GM21381 (cell line): ENCODE data around the gene FBXO42.
"Not testable (repeated sequence)": the region's sequence is repeated elsewhere in the genome, so short reads cannot be mapped to it uniquely, and the experiment has no call there.

Source experiments
- ATAC-seq: cut with Tn5 transposase; IDR thresholded peaks from one replicate; pipeline ENCODE4 v1.9.1; 2021; ENCODE audit warnings: mild to moderate bottlenecking, moderate library complexity; ENCODE audit not compliant: unreplicated experiment

The FBXO42 gene

GRCh38 chr1:16266411-16267118, 85.7 kb downstream of the FBXO42 start:
- no peak for ATAC-seq

GRCh38 chr1:16262067-16262466, 90.2 kb downstream of the FBXO42 start:
- ATAC-seq: no peak

- no peak for ATAC-seq
Measured at GRCh38 chr1:16260814-16261213, 91.5 kb downstream of the FBXO42 start.

GRCh38 chr1:16258591-16259135, 93.6 kb downstream of the FBXO42 start:
- ATAC-seq: no peak

DNA sequence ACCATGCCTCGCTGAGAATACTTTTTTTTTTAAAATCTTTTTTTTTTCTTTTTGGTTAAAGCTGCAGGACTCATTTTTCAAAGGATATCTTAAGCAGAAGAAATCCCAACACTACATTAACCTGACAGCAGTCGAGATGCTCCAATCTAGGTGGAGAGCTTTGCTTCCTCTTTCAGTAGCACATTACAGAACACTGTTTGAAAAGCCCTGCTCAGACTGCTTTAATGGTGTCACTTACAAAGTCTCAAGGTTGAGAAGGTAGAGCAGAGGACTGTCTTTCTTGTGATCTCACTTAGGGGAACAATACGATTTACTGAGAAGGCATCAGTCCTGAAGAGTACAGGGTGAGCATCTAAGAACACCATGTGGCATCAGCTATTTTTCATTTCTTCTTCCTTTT, 94.3 kb downstream of the FBXO42 start:
- no peak for ATAC-seq

- ATAC-seq: not testable (repeated sequence)
Measured at GRCh38 chr1:16257556-16257955, 94.7 kb downstream of the FBXO42 start.

- ATAC-seq: no peak
Measured at GRCh38 chr1:16256478-16256877, 95.8 kb downstream of the FBXO42 start.

GRCh38 chr1:16254263-16254928, 97.9 kb downstream of the FBXO42 start:
- no peak for ATAC-seq

GRCh38 chr1:16253332-16253922, 98.9 kb downstream of the FBXO42 start:
- ATAC-seq: no peak

DNA sequence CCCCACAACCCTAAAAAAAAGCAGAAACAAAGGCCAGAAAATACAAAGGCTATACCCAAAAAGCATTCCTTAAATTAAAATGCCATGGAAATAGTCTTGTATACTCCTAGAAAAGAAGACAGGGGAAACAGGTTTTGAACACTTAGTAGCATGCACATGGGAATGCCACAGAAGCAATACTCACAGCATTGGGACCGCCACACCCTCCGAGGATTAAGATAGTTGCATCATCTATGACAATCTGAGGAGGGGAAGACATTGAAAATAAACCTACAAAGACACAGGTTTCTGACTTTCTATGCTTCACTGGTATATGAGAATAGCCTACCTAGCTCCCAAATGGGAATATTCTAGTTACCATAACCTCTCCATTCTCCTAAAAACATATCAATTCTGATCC, 99.4 kb downstream of the FBXO42 start:
- no peak for ATAC-seq

- no peak for ATAC-seq
Measured at GRCh38 chr1:16251381-16251780, 100.9 kb downstream of the FBXO42 start.

DNA sequence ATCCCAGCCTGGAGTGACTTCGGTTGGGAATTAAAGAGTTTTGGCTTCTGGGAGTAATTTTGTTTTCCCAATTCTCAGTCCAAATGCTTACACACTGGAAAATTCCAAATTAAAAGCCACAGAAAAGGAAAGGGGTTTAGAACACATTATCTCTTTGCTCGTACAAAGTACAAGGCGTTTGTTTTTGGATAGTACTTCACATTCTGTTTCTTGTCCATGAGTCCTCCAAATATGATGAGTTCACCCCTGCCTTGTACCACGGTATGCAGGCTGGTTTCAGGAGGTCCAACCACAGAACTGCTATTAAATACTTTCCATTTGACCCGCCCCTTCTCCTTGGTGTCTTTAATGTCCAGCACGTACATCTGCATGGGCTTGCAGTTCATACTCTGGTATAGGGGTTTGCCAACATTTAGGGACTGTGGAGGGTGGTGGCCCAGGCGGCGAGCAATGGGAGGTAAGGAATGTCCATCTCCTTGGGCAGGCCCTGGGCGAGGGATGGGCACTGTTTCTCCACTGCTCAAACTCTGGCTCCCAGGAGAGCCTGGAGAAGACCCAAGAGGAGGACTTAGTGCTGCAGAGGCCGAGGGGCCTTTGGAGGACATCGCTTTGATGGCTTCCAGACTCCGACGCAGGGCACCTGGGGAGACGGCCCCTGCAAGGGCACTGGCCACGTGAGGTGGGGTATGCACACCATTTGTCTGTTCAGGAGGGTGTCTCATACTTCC, 101.6 kb downstream of the FBXO42 start:
- no peak for ATAC-seq

- ATAC-seq: no peak
Measured at GRCh38 chr1:16249596-16250241, 102.6 kb downstream of the FBXO42 start.

- ATAC-seq: peak; percentile 51
Measured at GRCh38 chr1:16248603-16249516, 103.4 kb downstream of the FBXO42 start.

GRCh38 chr1:16248007-16248436, 104.3 kb downstream of the FBXO42 start:
- no peak for ATAC-seq

DNA sequence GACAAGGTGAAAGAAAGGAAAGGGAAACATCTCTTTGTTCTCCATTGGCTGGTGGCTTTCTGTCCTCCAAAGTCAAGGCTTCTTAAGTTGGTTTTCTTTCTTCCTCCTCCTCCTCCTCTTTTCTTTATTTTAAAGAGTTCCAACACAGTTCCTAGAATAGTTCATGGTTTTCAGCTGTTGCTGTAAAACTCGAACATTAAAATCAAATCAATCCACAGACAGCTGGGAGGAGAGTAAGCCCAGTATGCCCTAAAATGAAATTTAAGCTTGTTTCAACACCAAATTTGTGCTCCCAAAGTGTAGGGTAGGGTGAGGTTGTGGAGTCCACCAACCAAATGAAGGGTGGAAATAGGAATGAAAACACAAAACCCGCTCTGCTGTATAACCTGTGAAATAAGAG, 104.8 kb downstream of the FBXO42 start:
- no peak for ATAC-seq

- no peak for ATAC-seq
Measured at GRCh38 chr1:16246961-16247360, 105.3 kb downstream of the FBXO42 start.

DNA sequence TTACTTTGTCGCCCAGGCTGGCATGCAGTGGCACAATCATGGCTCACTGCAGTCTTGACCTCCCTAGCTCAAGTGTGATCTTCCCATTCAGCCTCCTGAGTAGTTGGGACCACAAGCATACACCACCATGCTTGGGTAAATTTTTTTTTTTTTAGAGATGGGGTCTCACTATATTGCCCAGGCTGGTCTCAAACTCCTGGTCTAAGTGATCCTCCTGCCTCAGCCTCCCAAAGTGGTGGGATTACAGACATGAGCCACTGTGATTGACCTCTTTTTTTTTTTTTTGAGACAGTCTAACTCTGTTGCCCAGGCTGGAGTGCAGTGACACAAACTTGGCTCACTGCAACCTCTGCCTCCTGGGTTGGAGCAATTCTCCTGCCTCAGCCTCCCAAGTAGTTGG, 106.0 kb downstream of the FBXO42 start:
- not testable (repeated sequence) for ATAC-seq

DNA sequence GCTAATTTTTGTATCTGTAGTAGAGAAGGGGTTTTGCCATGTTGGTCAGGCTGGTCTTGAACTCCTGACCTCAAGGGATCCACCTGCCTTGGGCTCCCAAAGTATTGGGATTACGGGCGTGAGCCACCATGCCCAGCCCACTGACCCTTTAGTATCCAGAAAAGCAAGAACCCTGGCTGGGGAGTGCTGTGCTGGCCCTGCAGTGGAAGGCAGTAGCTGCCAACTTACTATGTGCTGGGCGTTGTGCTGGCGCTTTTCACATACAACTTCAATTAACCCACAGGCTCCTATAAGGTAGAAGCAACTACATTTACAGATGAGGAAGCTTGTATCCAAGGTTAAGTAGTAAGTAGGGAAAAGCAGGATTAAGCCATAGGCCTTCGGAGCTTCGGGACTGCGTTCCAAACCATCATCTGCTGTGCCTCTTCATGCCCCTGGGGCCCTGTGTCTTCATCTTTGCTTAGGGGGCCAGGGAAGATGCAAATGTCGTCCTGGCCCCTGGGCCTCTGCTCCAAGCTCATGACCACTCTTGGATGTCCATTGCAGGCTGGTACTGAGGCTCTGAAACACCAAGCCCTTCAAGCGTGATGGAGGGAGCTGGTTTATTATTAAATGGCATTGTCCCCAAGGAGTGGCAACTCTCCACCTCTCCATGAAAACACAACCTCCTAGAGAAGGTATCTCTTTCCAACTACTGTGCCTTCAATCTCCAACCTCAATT, 106.6 kb downstream of the FBXO42 start:
- ATAC-seq: no peak
